HG03066 (cell line): ENCODE results near the gene SDS.
A peak's percentile ranks its signal among the peaks of the same experiment; 100 is the strongest.
"Not testable (repeated sequence)": the region's sequence is repeated elsewhere in the genome, so short reads cannot be mapped to it uniquely, and the experiment has no call there.

Experiments
- ATAC-seq: cut with Tn5 transposase; IDR thresholded peaks from one replicate; pipeline ENCODE4 v1.9.1; 2021; ENCODE audit warnings: low read depth; ENCODE audit not compliant: unreplicated experiment

Gene SDS

DNA sequence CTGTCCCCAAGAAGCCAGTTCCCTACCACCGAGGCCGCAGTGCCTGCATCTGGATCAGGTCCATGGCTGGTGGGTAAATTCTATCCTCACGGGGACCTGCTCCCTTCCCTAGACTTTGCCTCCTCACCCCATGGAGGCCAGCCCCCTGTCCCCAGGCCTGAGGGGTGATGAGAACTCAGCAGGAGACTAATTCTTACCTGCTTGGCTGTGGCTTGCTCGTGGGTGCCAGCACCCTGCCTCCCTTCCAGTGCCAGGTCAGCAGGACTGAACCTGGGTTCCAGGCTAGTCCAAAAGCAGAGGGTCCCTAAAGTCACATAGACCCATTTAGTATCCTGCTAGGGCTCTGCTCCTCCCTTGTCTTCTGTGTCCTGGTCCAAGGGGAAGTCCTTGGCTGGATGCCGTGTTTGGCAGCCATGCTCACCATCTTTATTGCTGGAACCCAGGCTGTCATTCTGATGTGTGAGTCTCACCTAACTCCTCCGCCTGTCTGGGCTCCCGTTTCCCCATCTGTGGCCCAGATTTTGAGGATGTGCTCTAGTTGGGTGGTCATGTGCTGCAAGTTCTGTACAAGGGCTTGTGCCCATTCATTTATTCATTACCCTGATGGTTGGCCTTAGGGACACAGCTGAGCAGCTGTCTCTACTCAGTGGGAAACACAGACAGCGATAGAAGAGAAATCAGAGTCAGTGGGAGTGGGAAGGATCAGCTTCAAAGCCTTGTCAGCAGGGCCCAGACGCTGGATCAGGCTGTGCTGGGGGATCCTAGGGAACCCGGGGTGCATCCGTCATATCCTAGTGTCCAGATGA lies 44.4 kb downstream of the SDS start:
- ATAC-seq = no peak

DNA sequence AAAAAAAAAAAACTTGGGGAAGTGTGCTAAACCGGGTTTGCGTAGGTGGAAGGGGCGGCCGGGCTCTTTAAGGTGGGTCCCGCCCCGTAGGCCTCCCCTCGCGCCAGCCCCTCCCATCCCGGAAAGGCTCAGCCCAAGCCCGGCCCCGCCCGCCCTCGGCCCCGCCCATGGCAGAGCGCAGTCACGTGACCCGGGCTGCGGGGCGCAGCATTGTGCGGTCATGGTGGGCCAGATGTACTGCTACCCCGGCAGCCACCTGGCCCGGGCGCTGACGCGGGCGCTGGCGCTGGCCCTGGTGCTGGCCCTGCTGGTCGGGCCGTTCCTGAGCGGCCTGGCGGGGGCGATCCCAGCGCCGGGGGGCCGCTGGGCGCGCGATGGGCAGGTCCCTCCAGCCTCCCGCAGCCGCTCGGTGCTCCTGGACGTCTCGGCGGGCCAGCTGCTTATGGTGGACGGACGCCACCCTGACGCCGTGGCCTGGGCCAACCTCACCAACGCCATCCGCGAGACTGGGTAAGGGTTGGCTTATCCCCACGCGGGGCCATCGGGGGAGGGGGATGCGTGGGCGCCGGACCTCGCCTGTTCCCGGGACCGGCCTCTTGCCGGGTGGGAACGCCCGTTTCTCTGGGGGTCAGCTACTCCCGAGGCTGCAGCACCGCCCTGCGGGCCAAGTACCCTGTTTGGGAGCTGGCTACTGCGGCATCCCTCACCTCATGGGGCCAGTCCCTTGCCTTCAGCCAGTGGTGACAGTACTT lies 45.1 kb downstream of the SDS start, which contains the start of gene PLBD2:
Gene PLBD2, plus strand, starts transcription at position 207 of the 752 bp plus-strand sequence. Its CDS starts 14 bp downstream, at position 221.
- peak; percentile 87 for ATAC-seq

DNA sequence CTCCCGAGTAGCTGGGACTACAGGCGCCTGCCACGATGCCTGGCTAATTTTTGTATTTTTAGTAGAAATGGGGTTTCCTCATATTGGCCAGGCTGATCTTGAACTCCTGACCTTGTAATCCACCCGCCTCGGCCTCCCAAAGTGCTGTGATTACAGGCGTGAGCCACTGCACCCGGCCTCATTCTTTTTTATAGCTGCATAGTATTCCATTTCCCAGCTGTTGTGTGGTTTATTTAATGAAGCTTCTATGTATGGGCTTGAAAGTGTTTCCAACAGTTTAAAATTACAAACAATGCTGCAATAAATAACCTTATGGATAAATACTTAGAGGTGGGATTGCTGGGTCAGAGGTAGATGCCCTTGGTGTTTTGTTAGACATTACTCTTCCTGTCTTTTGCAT lies 49.5 kb downstream of the SDS start:
- not testable (repeated sequence) for ATAC-seq

DNA sequence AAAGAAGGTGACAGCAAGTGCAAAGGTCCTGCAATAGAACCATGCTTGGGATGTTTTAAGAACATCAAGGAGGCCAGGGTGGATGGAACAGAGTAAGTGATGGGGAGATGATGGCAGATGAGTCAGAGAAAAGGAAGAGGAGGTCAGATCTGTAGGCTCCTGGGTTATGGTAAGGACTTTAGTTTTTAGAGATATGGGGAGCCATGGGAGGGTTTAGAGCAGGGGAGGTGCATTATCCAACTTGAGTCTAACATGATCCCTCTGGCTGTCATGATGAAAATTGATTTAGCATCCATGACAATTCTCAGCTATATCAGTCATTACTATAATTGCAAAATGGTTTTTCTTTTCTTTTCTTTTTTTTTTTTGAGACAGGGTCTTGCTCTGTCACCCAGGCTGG lies 52.6 kb downstream of the SDS start:
- no peak for ATAC-seq

DNA sequence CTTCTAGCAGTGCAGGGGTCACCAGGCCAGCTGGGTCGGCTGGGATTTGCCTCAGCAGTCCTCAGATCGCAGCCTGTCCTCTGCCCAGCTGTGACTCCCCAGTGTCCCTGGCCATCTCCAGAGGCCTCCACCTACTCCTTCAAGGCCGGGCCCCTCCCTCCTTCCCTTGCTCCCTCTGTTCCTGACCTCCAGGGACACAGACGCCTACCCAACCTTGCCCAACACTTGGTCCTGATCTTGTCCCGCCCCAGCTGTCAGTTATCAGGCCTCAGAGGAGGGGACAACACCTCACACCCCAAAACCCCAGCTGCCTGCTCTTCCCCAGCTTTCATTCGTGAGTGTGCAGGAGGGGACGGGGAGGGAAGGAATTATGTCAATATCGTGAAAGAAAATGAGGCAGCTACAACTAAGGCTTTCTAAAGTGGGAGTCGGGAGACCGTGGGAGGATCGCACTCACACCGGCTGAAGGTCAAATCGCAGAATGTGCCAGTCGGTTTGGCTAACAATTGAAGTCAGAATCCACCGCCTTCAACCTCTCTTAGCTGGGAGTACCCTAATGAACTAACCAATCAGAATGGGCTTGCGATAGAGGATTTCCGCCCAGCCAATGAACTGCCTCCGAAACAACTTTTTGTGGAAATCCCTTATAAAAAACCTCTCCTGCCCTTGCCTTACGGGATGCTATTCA lies 54.7 kb downstream of the SDS start:
- no peak for ATAC-seq

DNA sequence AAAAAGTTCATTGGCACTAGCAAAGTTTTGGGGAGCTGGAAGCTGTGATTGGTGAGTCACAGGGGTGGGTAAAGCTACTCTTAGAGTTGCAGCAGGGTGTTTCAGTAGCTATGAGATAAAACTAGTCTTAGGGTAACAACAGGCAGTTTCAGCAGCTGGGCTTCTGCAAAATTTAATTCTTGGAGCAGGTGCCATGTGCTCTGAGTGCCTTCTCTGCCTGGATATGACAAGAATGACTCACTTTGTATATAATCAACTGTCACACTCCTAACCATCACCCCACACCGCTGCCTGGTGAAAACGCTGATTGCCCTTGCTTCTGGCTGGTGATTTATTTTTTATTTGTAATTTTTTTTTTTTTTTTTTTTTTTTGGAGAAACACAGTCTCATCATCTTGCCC lies 55.8 kb downstream of the SDS start:
- ATAC-seq = no peak

DNA sequence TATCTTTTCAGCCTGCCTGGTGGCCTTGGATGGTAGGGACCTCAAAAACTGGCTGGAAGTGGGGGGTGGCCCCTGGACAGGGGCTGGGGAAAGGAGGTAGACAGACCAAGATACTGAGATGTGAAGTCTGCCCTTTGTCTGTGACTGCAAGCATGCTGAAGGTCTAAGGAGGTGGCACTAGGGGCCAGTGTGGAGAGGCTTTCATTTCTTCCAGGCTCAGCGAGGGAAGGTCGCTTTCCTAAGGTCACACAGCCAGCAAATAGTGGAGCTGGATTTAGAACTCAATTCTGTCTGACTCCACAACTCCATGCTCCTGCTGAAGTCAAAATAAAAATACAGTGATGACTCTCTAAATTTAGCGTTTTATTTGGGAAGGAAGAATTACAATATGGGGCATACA lies 56.6 kb downstream of the SDS start:
- no peak for ATAC-seq

DNA sequence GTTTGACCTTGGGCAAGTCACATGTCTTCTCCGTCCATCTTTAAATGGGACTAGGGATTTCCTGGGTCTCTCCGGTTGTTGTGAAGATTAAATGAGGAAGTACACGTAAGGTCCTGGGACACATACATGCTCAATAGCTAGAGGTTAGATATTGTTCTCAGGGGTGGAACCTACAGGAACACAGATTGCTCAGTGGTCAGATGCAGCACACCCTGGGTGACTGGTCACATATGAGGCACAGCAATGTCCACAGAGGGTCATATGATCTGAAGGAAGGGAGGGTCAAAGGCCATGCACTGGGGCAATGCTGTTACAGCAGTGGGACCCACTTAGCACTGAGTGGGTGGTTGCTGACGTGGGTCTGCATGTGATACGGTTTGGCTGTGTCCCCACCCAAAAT lies 57.3 kb downstream of the SDS start:
- ATAC-seq = no peak

DNA sequence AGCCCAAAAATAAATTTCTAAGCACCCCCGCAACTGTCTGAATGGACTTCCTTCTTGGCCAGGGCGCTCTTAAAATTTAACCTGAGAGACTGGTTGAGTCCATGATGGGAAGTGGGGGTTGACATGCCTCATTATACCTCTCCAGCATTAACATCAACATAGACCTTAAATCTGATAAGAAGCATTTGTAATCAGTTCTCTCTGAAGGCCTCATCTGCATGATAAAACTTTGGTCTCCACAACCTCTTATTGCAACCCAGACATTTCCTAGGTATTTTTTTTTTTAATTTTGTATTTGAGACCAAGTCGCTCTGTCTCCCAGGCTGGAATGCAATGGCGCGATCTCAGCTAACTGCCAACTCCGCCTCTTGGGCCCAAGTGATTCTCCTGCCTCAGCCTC lies 58.4 kb downstream of the SDS start:
- ATAC-seq = no peak
